ENCODE data around the gene PCTP. TPM values are rescaled to one million over a fixed set of nuclear protein-coding genes. Genes with fewer than 3 reads are reported as not detected.

The PCTP gene
- total and polyA plus RNA-seq, 2 of the 4 experiments (the other 2 are of a cell fraction), result 11.6 to 12.9 TPM

DNA sequence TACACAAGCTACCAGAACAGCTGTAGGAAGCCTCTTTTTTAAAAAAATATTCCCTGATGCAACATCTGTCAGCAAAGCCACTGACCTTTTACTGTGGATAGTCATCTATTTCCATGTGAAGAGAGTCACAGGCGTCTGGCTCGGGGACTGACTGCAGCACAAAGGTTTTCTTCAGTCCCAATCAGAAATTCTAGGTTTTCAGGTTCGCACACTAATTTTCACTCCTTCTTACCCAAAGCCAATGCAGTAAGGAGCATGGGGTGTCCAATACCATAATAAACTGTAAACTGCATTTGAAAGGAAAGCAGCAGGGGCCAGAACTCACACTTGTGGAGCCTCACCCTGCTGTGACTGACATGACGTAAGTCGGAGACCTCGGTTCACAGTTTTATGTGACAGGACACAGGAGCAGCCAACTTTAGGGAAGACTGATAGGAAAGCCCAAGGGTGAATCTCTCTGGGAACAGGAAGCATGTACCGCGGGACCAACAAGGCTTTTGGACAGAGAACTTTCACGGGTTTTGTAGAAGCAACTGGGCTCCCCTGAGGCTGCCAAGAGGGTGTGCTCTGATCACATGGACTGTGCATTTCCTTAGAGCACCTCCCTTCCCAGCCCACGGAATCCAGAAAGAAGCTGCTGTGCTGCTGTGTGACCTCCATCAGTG lies 19.1 kb upstream of the PCTP start:
- Histone ChIP-seq H2AK9ac (replicated peaks; ENCODE audit: low read depth, low read length, poor library complexity) (no peak overlapping the region), H2BK15ac (ENCODE audit: low read depth, low read length) (no peak overlapping the region), H4K91ac (ENCODE audit: insufficient read depth, low read depth, low read length) (no peak overlapping the region), H3K9me1 (ENCODE audit: insufficient read depth, low read length) (peaks cover 7% of the 10 kb centered on the region; the same call in 1 of the 2 replicates), H3K27ac (ENCODE audit: insufficient read depth, low read length) (no peak overlapping the region), H2AFZ (replicated peaks; ENCODE audit: low read length, poor library complexity) (peak overlapping the region; percentile 25), H2BK20ac (ENCODE audit: low read depth, low read length) (no peak overlapping the region), H3K14ac (replicated peaks; ENCODE audit: low read depth, low read length) (no peak overlapping the region), H2AK5ac (ENCODE audit: low read depth, low read length) (no peak overlapping the region), H3K4me2 (ENCODE audit: low read depth, low read length) (peak overlapping the region; percentile 48; the same call in 1 of the 2 replicates), H4K20me1 (ENCODE audit: insufficient read depth, low read length) (no peaks in the 10 kb centered on the region), H3K4ac (ENCODE audit: low read depth, low read length) (no peak overlapping the region), H3K9ac (ENCODE audit: low read depth, low read length) (no peak overlapping the region), H3K4me3 (ENCODE audit: insufficient read depth, low read depth, low read length) (no peak overlapping the region), H3K56ac (ENCODE audit: extremely low read depth, insufficient read depth, low read length) (no peak overlapping the region), H3K4me1 (ENCODE audit: control insufficient read depth, insufficient read depth, low read length) (peaks cover 25% of the 10 kb centered on the region), H3K36me3 (ENCODE audit: control insufficient read depth, insufficient read depth, low read length) (no peaks in the 10 kb centered on the region), H3K79me1 (ENCODE audit: low read depth in 1 of 2, low read length in 2 of 2) (no peaks in the 10 kb centered on the region), H2BK5ac (ENCODE audit: low read depth, low read length, poor library complexity, severe bottlenecking) (no peak overlapping the region), H3K18ac (ENCODE audit: low read depth, low read length) (peak overlapping the region; percentile 37; the same call in 1 of the 2 replicates), H4K8ac (ENCODE audit: low read depth in 2 of 2, low read length in 2 of 2) (no peak overlapping the region), H3K27me3 (ENCODE audit: control insufficient read depth, insufficient read depth, low read length) (no peaks in the 10 kb centered on the region), H4K5ac (ENCODE audit: low read depth, low read length) (peak overlapping the region; percentile 25; the same call in 1 of the 2 replicates), H3K9me3 (ENCODE audit: control insufficient read depth, insufficient read depth, low read length) (no peaks in the 10 kb centered on the region), H3K23ac (ENCODE audit: low read depth, low read length) (peak overlapping the region; percentile 24; the same call in 1 of the 2 replicates), H2BK120ac (ENCODE audit: low read depth, low read length) (no peak overlapping the region)
- intact Hi-C loops (cut with micrococcal nuclease), result loop anchor here (5.0 kb wide), 1 partner anchor 966 kb away; no protein-coding TSS in a partner anchor
- TF ChIP-seq RFX5 (IDR thresholded peaks at IDR 0.05; ENCODE audit: low read depth, low read length) (no peak), FOS (IDR thresholded peaks at IDR 0.05; ENCODE audit: low read depth, low read length) (no peak), POLR2A (IDR thresholded peaks at IDR 0.05; ENCODE audit: low read depth, low read length) (no peak), RCOR1 (IDR thresholded peaks at IDR 0.05; ENCODE audit: insufficient replicate concordance, low read length) (no peak), NFE2L2 (IDR thresholded peaks at IDR 0.05; ENCODE audit: low read depth, low read length) (no peak), MXI1 (IDR thresholded peaks at IDR 0.05; ENCODE audit: borderline replicate concordance, low read depth, low read length) (no peak), MAZ (IDR thresholded peaks at IDR 0.05; ENCODE audit: borderline replicate concordance, low read depth, low read length) (no peak), CEBPB (IDR thresholded peaks at IDR 0.05; ENCODE audit: low read depth, low read length) (no peak), RAD21 (IDR thresholded peaks at IDR 0.05; ENCODE audit: low read length) (no peak), BHLHE40 (IDR thresholded peaks at IDR 0.05; ENCODE audit: low read depth, low read length) (no peak), SMC3 (IDR thresholded peaks at IDR 0.05; ENCODE audit: low read depth, low read length) (no peak), MAFK (IDR thresholded peaks at IDR 0.05; ENCODE audit: low read depth, low read length) (no peak), CHD1 (IDR thresholded peaks at IDR 0.05; ENCODE audit: low read depth, low read length) (no peak)
- TF ChIP-seq, protein P1, sequence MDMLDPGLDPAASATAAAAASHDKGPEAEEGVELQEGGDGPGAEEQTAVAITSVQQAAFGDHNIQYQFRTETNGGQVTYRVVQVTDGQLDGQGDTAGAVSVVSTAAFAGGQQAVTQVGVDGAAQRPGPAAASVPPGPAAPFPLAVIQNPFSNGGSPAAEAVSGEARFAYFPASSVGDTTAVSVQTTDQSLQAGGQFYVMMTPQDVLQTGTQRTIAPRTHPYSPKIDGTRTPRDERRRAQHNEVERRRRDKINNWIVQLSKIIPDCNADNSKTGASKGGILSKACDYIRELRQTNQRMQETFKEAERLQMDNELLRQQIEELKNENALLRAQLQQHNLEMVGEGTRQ (IDR thresholded peaks at IDR 0.05; ENCODE audit: low read depth, low read length), result no peak
- TF ChIP-seq, protein P2, sequence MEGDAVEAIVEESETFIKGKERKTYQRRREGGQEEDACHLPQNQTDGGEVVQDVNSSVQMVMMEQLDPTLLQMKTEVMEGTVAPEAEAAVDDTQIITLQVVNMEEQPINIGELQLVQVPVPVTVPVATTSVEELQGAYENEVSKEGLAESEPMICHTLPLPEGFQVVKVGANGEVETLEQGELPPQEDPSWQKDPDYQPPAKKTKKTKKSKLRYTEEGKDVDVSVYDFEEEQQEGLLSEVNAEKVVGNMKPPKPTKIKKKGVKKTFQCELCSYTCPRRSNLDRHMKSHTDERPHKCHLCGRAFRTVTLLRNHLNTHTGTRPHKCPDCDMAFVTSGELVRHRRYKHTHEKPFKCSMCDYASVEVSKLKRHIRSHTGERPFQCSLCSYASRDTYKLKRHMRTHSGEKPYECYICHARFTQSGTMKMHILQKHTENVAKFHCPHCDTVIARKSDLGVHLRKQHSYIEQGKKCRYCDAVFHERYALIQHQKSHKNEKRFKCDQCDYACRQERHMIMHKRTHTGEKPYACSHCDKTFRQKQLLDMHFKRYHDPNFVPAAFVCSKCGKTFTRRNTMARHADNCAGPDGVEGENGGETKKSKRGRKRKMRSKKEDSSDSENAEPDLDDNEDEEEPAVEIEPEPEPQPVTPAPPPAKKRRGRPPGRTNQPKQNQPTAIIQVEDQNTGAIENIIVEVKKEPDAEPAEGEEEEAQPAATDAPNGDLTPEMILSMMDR (conservative IDR thresholded peaks at IDR 0.05; ENCODE audit: low read depth, low read length), result no peak
- TF ChIP-seq, protein P3, sequence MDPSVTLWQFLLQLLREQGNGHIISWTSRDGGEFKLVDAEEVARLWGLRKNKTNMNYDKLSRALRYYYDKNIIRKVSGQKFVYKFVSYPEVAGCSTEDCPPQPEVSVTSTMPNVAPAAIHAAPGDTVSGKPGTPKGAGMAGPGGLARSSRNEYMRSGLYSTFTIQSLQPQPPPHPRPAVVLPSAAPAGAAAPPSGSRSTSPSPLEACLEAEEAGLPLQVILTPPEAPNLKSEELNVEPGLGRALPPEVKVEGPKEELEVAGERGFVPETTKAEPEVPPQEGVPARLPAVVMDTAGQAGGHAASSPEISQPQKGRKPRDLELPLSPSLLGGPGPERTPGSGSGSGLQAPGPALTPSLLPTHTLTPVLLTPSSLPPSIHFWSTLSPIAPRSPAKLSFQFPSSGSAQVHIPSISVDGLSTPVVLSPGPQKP (IDR thresholded peaks at IDR 0.05; ENCODE audit: borderline replicate concordance, low read depth, low read length), result no peak
- no TSS peak for BruUV-seq (replicated peaks)
- peak; percentile 64 for ATAC-seq (ENCODE audit: low read depth)
- in situ Hi-C loops (cut with MboI; ENCODE audit: low sequenced_read_pairs), result no loop called here
- POLR2A ChIA-PET (ENCODE audit: unreplicated experiment), result no interaction called here
- DNase-seq, result peak; percentile 36
- CTCF ChIA-PET, result no interaction called here
- WGBS, 2 experiments (ENCODE audit: extremely low coverage in 2 of 2, insufficient read length in 1 of 2), result no CpG with 5 or more reads among the region's 10 CpGs
- dilution Hi-C loops (cut with HindIII; ENCODE audit: low sequenced_read_pairs, unreplicated experiment), result no loop called here

All from IMR-90 (cell line).